Tibial artery (tissue), 4 donors: ENCODE results near the gene LRRC18.

Experiments
- DNase-seq, 2 donors: peaks; one replicate each; pipeline ENCODE4 v3.0.0-alpha.2; 2019
- H3K27ac ChIP-seq, 2 donors: fragments of 200-600 bp; sonication (generic) in 1 of 2; 1 replicate in 1 of 2; 2 replicates in 1 of 2; pipeline ENCODE4 v1.5.1; 2018 to 2019; ENCODE audit warnings: mild to moderate bottlenecking in 1 of 2
- H3K27me3 ChIP-seq, 2 donors: fragments of 200-600 bp; sonication (generic) in 1 of 2; one replicate each; pipeline versions ENCODE4 v1.5.1 to v1.6.0; 2016 to 2019
- H3K36me3 ChIP-seq, 3 donors: fragments of 200-600 bp; sonication (generic) in 2 of 3; one replicate each; pipeline ENCODE4 v1.5.1; 2016 to 2019; ENCODE audit warnings: mild to moderate bottlenecking in 2 of 3
- H3K4me1 ChIP-seq, 4 donors: fragments of 200-600 bp; sonication (generic) in 2 of 4; 1 replicate in 3 of 4; 2 replicates in 1 of 4; pipeline ENCODE4 v1.5.1; 2016 to 2019
- H3K4me3 ChIP-seq, 2 donors: fragments of 200-600 bp; sonication (generic) in 1 of 2; 1 replicate in 1 of 2; 2 replicates in 1 of 2; pipeline ENCODE4 v1.5.1; 2018 to 2019; ENCODE audit warnings: mild to moderate bottlenecking in 2 of 2
- H3K9me3 ChIP-seq, 3 donors: fragments of 200-600 bp; sonication (generic) in 1 of 3; one replicate each; pipeline ENCODE4 v1.5.1; 2016 to 2019
- CTCF ChIP-seq, 2 experiments: fragments of 200-600 bp in 1 of 2; fragments of 450-650 bp in 1 of 2; IDR thresholded peaks; one replicate each; pipeline ENCODE4 v1.5.1; 2017 to 2019; ENCODE audit warnings: antibody characterized with exemption in 2 of 2, mild to moderate bottlenecking in 1 of 2, moderate library complexity in 1 of 2
- intact Hi-C: fragments of 100-400 bp; cut with DNase I; formaldehyde crosslinking; loops from one replicate; pipeline ENCODE4 v1.15.0; 2023; ENCODE audit warnings: low total_unique reads

LRRC18 gene

GRCh38 chr10:48957361-48958151 lies 17.9 kb upstream of the LRRC18 start:
- intact Hi-C loops, result no loop called here
- TF ChIP-seq CTCF (IDR thresholded peaks at IDR 0.05), result no peak
- no peak for DNase-seq
- no peaks in the 10 kb centered on the region for H3K27me3 ChIP-seq
- H3K36me3 ChIP-seq, result no peaks in the 10 kb centered on the region
- no peak overlapping the region for H3K4me3 ChIP-seq
- H3K9me3 ChIP-seq, result no peaks in the 10 kb centered on the region
- no peaks in the 10 kb centered on the region for H3K4me1 ChIP-seq
- H3K27ac ChIP-seq, result no peak overlapping the region

- Histone ChIP-seq H3K36me3 (no peaks in the 10 kb centered on the region), H3K4me1 (no peaks in the 10 kb centered on the region), H3K27me3 (no peaks in the 10 kb centered on the region), H3K9me3 (no peaks in the 10 kb centered on the region), H3K4me3 (no peak overlapping the region), H3K27ac (no peak overlapping the region)
- DNase-seq, result no peak
- TF ChIP-seq CTCF (IDR thresholded peaks at IDR 0.05), result no peak
- intact Hi-C loops, result no loop called here
Observed at GRCh38 chr10:48951707-48952106, 12.1 kb upstream of the LRRC18 start.

GRCh38 chr10:48948470-48949037 lies 8.9 kb upstream of the LRRC18 start:
- DNase-seq, result no peak
- TF ChIP-seq CTCF (IDR thresholded peaks at IDR 0.05), result no peak
- Histone ChIP-seq H3K9me3 (no peaks in the 10 kb centered on the region), H3K4me3 (no peak overlapping the region), H3K27ac (no peak overlapping the region), H3K36me3 (no peaks in the 10 kb centered on the region), H3K4me1 (no peaks in the 10 kb centered on the region), H3K27me3 (no peaks in the 10 kb centered on the region)
- intact Hi-C loops, result no loop called here

GRCh38 chr10:48947690-48948469 lies 8.2 kb upstream of the LRRC18 start:
- H3K4me1 ChIP-seq, result no peaks in the 10 kb centered on the region
- intact Hi-C loops, result no loop called here
- DNase-seq, result peak in 1 of 2 donors; percentile 31
- no peaks in the 10 kb centered on the region for H3K9me3 ChIP-seq
- H3K4me3 ChIP-seq, result no peak overlapping the region
- no peaks in the 10 kb centered on the region for H3K36me3 ChIP-seq
- no peak for TF ChIP-seq CTCF (IDR thresholded peaks at IDR 0.05)
- H3K27me3 ChIP-seq, result no peaks in the 10 kb centered on the region
- H3K27ac ChIP-seq, result no peak overlapping the region

- no peaks in the 10 kb centered on the region for H3K9me3 ChIP-seq
- no peak for TF ChIP-seq CTCF (IDR thresholded peaks at IDR 0.05)
- H3K27ac ChIP-seq, result no peak overlapping the region
- intact Hi-C loops, result no loop called here
- no peaks in the 10 kb centered on the region for H3K4me1 ChIP-seq
- no peaks in the 10 kb centered on the region for H3K27me3 ChIP-seq
- peak in 1 of 2 donors; percentile 43 for DNase-seq
- H3K36me3 ChIP-seq, result no peaks in the 10 kb centered on the region
- H3K4me3 ChIP-seq, result no peak overlapping the region
Observed at GRCh38 chr10:48946891-48947500, 7.4 kb upstream of the LRRC18 start.
